ENCODE measurements around the gene GPR55.

DNA sequence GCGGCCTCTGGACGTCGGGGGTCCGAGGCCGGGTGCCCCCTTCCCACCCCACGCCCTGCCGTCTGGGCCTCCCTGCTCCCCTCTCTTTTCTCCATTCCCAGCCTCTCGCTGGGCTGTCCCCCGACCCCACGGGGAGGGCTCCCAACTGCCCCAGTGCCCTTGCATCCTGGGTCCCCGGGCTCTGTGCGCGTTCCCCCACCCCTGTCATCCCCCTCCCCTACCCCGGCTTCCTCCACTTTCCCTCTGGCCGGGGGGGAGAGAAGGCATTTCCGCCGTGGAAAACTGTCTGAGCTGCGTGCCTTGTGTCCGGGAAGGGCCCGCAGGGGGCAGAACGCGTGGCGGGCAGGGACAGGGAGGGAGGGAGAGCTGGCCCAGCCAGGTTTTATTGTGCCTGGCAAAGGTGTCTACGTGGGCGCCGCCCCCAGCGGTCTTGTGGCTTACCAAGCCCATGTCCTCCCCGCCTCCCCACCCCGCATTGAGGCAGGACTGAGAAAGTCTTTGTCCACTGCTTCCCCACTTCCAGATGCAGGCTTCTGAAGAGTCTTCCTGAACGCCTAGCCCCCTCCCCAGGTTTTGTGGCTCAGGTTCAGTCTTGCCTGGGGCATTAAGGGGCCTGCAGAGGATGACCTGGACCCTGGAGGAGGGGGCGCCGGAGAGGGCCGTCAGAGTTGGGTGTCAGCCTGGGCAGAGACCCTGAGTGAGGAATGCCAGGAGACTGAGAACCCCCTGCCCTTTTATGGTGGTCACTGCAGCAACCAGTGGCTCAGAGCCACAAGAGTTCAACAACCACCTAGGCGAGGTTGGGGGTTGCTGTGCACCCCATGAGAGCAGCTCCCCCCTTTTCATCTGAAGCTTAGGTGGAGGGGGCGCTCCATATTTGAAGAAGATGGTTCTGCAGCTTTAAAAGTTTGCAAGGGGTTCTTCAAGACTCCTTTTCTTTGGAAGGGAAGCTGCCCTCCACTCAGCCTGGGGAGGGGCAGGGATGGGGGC lies 59.0 kb downstream of the GPR55 start:
- no peak for TF ChIP-seq POLR2A (IDR thresholded peaks at IDR 0.05)
- TF ChIP-seq, protein P1, sequence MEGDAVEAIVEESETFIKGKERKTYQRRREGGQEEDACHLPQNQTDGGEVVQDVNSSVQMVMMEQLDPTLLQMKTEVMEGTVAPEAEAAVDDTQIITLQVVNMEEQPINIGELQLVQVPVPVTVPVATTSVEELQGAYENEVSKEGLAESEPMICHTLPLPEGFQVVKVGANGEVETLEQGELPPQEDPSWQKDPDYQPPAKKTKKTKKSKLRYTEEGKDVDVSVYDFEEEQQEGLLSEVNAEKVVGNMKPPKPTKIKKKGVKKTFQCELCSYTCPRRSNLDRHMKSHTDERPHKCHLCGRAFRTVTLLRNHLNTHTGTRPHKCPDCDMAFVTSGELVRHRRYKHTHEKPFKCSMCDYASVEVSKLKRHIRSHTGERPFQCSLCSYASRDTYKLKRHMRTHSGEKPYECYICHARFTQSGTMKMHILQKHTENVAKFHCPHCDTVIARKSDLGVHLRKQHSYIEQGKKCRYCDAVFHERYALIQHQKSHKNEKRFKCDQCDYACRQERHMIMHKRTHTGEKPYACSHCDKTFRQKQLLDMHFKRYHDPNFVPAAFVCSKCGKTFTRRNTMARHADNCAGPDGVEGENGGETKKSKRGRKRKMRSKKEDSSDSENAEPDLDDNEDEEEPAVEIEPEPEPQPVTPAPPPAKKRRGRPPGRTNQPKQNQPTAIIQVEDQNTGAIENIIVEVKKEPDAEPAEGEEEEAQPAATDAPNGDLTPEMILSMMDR (IDR thresholded peaks at IDR 0.05): no peak
